Caco-2 (cell line): ENCODE measurements around the gene MBTPS1. TPM values are rescaled to one million over a fixed set of nuclear protein-coding genes. Genes with fewer than 3 reads are reported as not detected.

Source experiments
- BruUV-seq: library from RNA; stranded (reverse); fragments of 400-500 nt; replicated peaks from 2 replicates; lab custom pipeline; 2021; lab: Mats Ljungman, UMichigan
- CTCF ChIA-PET: fragments of 300-600 bp; sonication (Branson Sonifier 250); formaldehyde crosslinking; loops from one replicate; lab custom pipeline; 2022; ENCODE audit warnings: antibody characterized with exemption; lab: Charles Lee
- POLR2A ChIA-PET: fragments of 300-600 bp; sonication (Branson Sonifier 250); formaldehyde crosslinking; loops from one replicate; lab custom pipeline; 2022; ENCODE audit warnings: antibody characterized with exemption; lab: Charles Lee
- DNase-seq, 2 experiments: peaks; one replicate each; pipeline versions ENCODE4 v3.0.0 to v3.0.0-alpha.2; 2020 to 2022
- H3K27me3 ChIP-seq: replicated peaks from 2 replicates; pipeline ENCODE4 v1.6.0; 2011; ENCODE audit warnings: low read length; ENCODE audit not compliant: control insufficient read depth, insufficient read depth
- H3K36me3 ChIP-seq: 2 replicates; pipeline ENCODE4 v1.5.1; 2011; ENCODE audit warnings: low read length; ENCODE audit not compliant: control insufficient read depth, insufficient read depth
- H3K4me1 ChIP-seq: fragments of 250-450 bp; sonication (Bioruptor Pico); 2 replicates; pipeline ENCODE4 v1.5.1; 2020; ENCODE audit warnings: mild to moderate bottlenecking
- H3K4me3 ChIP-seq: 2 replicates; pipeline ENCODE4 v1.5.1; 2011; ENCODE audit warnings: low read depth, mild to moderate bottlenecking, control low read depth, low read length
- H3K9me3 ChIP-seq: fragments of 250-450 bp; sonication (Bioruptor Pico); 2 replicates; pipeline ENCODE4 v1.5.1; 2020; ENCODE audit warnings: mild to moderate bottlenecking, moderate library complexity
- H3K27ac Mint-ChIP-seq: one replicate; pipeline ENCODE4 v1.8.0; 2022; ENCODE audit warnings: mixed read lengths; ENCODE audit not compliant: unreplicated experiment
- H3K27me3 Mint-ChIP-seq: one replicate; pipeline ENCODE4 v1.8.0; 2022; ENCODE audit warnings: mixed read lengths; ENCODE audit not compliant: insufficient read depth, unreplicated experiment
- H3K36me3 Mint-ChIP-seq: one replicate; pipeline ENCODE4 v1.8.0; 2022; ENCODE audit warnings: mild to moderate bottlenecking, mixed read lengths; ENCODE audit not compliant: insufficient read depth, unreplicated experiment
- H3K4me1 Mint-ChIP-seq: one replicate; pipeline ENCODE4 v1.8.0; 2022; ENCODE audit warnings: low read depth, mixed read lengths; ENCODE audit not compliant: unreplicated experiment
- H3K4me3 Mint-ChIP-seq: one replicate; pipeline ENCODE4 v1.8.0; 2022; ENCODE audit warnings: mild to moderate bottlenecking, moderate library complexity, mixed read lengths; ENCODE audit not compliant: unreplicated experiment
- H3K9me3 Mint-ChIP-seq: one replicate; pipeline ENCODE4 v1.8.0; 2022; ENCODE audit warnings: mixed read lengths; ENCODE audit not compliant: unreplicated experiment
- intact Hi-C: fragments of 100-400 bp; cut with micrococcal nuclease; formaldehyde crosslinking; loops from one replicate; pipeline ENCODE4 v1.10.0; 2022; ENCODE audit not compliant: unreplicated experiment
- total RNA-seq: library from RNA; stranded (reverse); gene quantifications from 2 replicates; pipeline ENCODE4 v1.2.3, GENCODE V29; 2022
- TF ChIP-seq, protein P1 (sequence below), 2 experiments: fragments of 200-600 bp in 1 of 2; IDR thresholded peaks; 1 replicate in 1 of 2; 2 replicates in 1 of 2; pipeline versions ENCODE4 v1.5.1 to v1.8.0; 2011 to 2022; ENCODE audit warnings: antibody characterized with exemption in 1 of 2, control low read depth in 1 of 2, inconsistent platforms in 1 of 2, low read depth in 1 of 2, low read length in 1 of 2, mild to moderate bottlenecking in 1 of 2, moderate library complexity in 1 of 2; ENCODE audit not compliant: insufficient read depth in 1 of 2, severe bottlenecking in 1 of 2, unreplicated experiment in 1 of 2

Gene MBTPS1
- total RNA-seq, 1 experiment from 2014 or later: 96.4 TPM

DNA sequence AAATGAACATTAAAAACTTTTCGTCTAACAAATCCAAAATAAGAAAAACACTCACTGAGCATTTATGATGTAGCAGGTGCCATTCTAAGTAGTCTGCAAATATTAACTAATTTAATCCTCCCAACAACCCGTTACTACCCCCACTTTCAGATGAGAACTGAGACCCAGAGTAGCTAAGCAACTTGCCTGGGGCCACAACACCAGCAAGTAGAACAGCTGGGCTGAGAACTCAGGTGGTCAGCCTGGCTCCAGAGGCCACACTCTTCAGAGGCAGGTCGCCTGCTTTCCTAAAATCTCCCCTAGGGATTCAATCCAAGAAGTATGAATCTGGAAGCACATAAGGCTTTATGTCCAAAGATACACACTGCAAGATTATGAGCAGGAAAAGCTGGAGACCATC, 6.2 kb downstream of the MBTPS1 start:
- Mint-ChIP-seq H3K4me3 (no peak overlapping the region), H3K36me3 (peaks cover 23% of the 10 kb centered on the region), H3K27ac (no peak overlapping the region), H3K9me3 (no peaks in the 10 kb centered on the region), H3K4me1 (no peaks in the 10 kb centered on the region), H3K27me3 (no peaks in the 10 kb centered on the region)
- Histone ChIP-seq H3K9me3 (no peaks in the 10 kb centered on the region), H3K27me3 (no peaks in the 10 kb centered on the region), H3K4me3 (no peak overlapping the region), H3K4me1 (no peaks in the 10 kb centered on the region), H3K36me3 (peaks cover 4% of the 10 kb centered on the region; the same call in 1 of the 2 replicates)
- CTCF ChIA-PET: no interaction called here
- intact Hi-C loops: no loop called here
- DNase-seq: no peak
- TF ChIP-seq, protein P1, sequence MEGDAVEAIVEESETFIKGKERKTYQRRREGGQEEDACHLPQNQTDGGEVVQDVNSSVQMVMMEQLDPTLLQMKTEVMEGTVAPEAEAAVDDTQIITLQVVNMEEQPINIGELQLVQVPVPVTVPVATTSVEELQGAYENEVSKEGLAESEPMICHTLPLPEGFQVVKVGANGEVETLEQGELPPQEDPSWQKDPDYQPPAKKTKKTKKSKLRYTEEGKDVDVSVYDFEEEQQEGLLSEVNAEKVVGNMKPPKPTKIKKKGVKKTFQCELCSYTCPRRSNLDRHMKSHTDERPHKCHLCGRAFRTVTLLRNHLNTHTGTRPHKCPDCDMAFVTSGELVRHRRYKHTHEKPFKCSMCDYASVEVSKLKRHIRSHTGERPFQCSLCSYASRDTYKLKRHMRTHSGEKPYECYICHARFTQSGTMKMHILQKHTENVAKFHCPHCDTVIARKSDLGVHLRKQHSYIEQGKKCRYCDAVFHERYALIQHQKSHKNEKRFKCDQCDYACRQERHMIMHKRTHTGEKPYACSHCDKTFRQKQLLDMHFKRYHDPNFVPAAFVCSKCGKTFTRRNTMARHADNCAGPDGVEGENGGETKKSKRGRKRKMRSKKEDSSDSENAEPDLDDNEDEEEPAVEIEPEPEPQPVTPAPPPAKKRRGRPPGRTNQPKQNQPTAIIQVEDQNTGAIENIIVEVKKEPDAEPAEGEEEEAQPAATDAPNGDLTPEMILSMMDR (IDR thresholded peaks at IDR 0.05; ENCODE audit: insufficient read depth in 1 of 2, low read depth in 1 of 2, low read length in 1 of 2, severe bottlenecking in 1 of 2, unreplicated experiment in 1 of 2): no peak
- BruUV-seq: no TSS peak
- POLR2A ChIA-PET: no interaction called here

DNA sequence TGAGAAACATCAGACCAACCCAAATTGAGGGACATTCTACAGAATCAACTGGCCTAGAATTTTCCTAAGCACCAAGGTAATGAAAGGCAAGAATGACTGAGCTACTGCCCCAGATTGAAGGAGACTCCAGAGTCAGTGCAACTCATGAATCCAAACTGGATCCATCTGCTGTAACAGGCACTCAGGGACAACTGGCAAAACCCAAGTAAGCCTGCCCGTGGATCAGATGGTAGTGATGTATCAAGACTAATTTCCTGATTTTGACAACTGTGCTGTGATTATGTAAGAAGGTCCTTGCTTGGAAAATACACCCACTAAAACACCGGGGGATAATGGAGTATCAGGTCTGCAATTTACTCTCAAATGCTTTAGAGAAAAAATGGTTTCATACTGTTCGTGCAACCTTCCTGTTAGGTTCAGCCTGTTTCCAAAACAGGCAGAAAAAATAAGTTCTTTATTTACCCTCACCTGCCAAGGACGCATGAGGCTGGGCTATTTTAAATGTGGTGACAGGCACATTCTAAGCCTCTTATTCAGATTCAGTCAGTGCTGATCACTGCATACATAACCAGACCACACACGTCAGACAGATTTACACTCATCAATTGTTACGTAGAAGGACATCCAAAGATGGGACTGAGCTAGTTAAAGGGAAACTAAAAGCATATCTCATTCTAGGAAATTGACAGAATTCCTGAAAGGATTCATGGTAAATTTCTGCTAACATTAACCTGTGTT, 7.0 kb downstream of the MBTPS1 start:
- no peaks in the 10 kb centered on the region for H3K4me1 ChIP-seq
- no TSS peak for BruUV-seq
- Mint-ChIP-seq H3K36me3 (peaks cover 19% of the 10 kb centered on the region), H3K9me3 (no peaks in the 10 kb centered on the region), H3K27ac (no peak overlapping the region), H3K4me3 (no peak overlapping the region), H3K4me1 (no peaks in the 10 kb centered on the region), H3K27me3 (no peaks in the 10 kb centered on the region)
- H3K9me3 ChIP-seq: no peaks in the 10 kb centered on the region
- TF ChIP-seq, protein P1 (IDR thresholded peaks at IDR 0.05; ENCODE audit: insufficient read depth in 1 of 2, low read depth in 1 of 2, low read length in 1 of 2, severe bottlenecking in 1 of 2, unreplicated experiment in 1 of 2): no peak
- intact Hi-C loops: no loop called here
- no peak overlapping the region for H3K4me3 ChIP-seq
- ChIA-PET CTCF (no interaction called here), POLR2A (no interaction called here)
- peaks cover 4% of the 10 kb centered on the region; the same call in 1 of the 2 replicates for H3K36me3 ChIP-seq
- H3K27me3 ChIP-seq: no peaks in the 10 kb centered on the region
- no peak for DNase-seq

GRCh38 chr16:84107921-84108320, 8.8 kb downstream of the MBTPS1 start:
- peaks cover 4% of the 10 kb centered on the region; the same call in 1 of the 2 replicates for H3K36me3 ChIP-seq
- no peak overlapping the region for H3K4me3 ChIP-seq
- no peak for DNase-seq
- BruUV-seq: no TSS peak
- Mint-ChIP-seq H3K36me3 (peaks cover 19% of the 10 kb centered on the region), H3K9me3 (no peaks in the 10 kb centered on the region), H3K4me1 (no peaks in the 10 kb centered on the region), H3K27ac (no peak overlapping the region), H3K27me3 (no peaks in the 10 kb centered on the region), H3K4me3 (no peak overlapping the region)
- TF ChIP-seq, protein P1 (IDR thresholded peaks at IDR 0.05; ENCODE audit: insufficient read depth in 1 of 2, low read depth in 1 of 2, low read length in 1 of 2, severe bottlenecking in 1 of 2, unreplicated experiment in 1 of 2): no peak
- intact Hi-C loops: no loop called here
- no peaks in the 10 kb centered on the region for H3K4me1 ChIP-seq
- H3K27me3 ChIP-seq: no peaks in the 10 kb centered on the region
- ChIA-PET CTCF (no interaction called here), POLR2A (no interaction called here)
- H3K9me3 ChIP-seq: no peaks in the 10 kb centered on the region
